HG02798 (cell line): ENCODE results near the gene OGFOD2.
"Not testable (repeated sequence)": the region's sequence is repeated elsewhere in the genome, so short reads cannot be mapped to it uniquely, and the experiment has no call there.

Experiments
- ATAC-seq: cut with Tn5 transposase; IDR thresholded peaks from one replicate; pipeline ENCODE4 v1.9.1; 2021; ENCODE audit warnings: mild to moderate bottlenecking; ENCODE audit not compliant: unreplicated experiment, poor library complexity

Gene OGFOD2

GRCh38 chr12:122974892-122975789, at the start of gene OGFOD2:
TSS of gene OGFOD2 (plus strand) at chr12:122975244. CDS start at chr12:122975252, 8 bp downstream.
- peak; percentile 76 for ATAC-seq

- no peak for ATAC-seq
These were observed 47.2 kb upstream of the OGFOD2 start for GRCh38 chr12:122927756-122928403.

GRCh38 chr12:122928404-122929147, 46.5 kb upstream of the OGFOD2 start:
- no peak for ATAC-seq

GRCh38 chr12:122929148-122929538, 45.9 kb upstream of the OGFOD2 start:
- no peak for ATAC-seq

- ATAC-seq: no peak
These were observed 45.2 kb upstream of the OGFOD2 start for GRCh38 chr12:122929812-122930211.

GRCh38 chr12:122932207-122932606, 42.8 kb upstream of the OGFOD2 start:
- no peak for ATAC-seq

GRCh38 chr12:122934722-122935121, 40.3 kb upstream of the OGFOD2 start:
- peak; percentile 58 for ATAC-seq

GRCh38 chr12:122935318-122935717, 39.7 kb upstream of the OGFOD2 start:
- ATAC-seq: no peak

GRCh38 chr12:122937622-122938091, 37.4 kb upstream of the OGFOD2 start:
- ATAC-seq: no peak

- no peak for ATAC-seq
These were observed 35.9 kb upstream of the OGFOD2 start for GRCh38 chr12:122939125-122939524.

- not testable (repeated sequence) for ATAC-seq
These were observed 33.7 kb upstream of the OGFOD2 start for GRCh38 chr12:122941351-122941750.

- ATAC-seq: no peak
These were observed 32.4 kb upstream of the OGFOD2 start for GRCh38 chr12:122942637-122943036.

- ATAC-seq: no peak
These were observed 31.8 kb upstream of the OGFOD2 start for GRCh38 chr12:122943196-122943595.

- ATAC-seq: no peak
These were observed 30.1 kb upstream of the OGFOD2 start for GRCh38 chr12:122944605-122945592.

GRCh38 chr12:122946690-122947341, 28.2 kb upstream of the OGFOD2 start:
- ATAC-seq: peak; percentile 68

- no peak for ATAC-seq
These were observed 27.7 kb upstream of the OGFOD2 start for GRCh38 chr12:122947352-122947792.

GRCh38 chr12:122948605-122949004, 26.4 kb upstream of the OGFOD2 start:
- no peak for ATAC-seq

- no peak for ATAC-seq
These were observed 25.6 kb upstream of the OGFOD2 start for GRCh38 chr12:122949405-122949804.
